Progenitor cell of endocrine pancreas (in vitro differentiated cells): Measurements from ENCODE around the gene SHISA5. TPM values are rescaled to one million over a fixed set of nuclear protein-coding genes. Genes with fewer than 3 reads are reported as not detected.

Experiments
- DNase-seq: peaks from one replicate; pipeline ENCODE4 v3.0.0; 2021; ENCODE audit warnings: low spot score; ENCODE audit not compliant: unreplicated experiment
- H3K27ac Mint-ChIP-seq: 2 replicates; pipeline ENCODE4 v1.8.0; 2021; ENCODE audit warnings: mild to moderate bottlenecking, moderate library complexity, mixed read lengths
- H3K27me3 Mint-ChIP-seq: 2 replicates; pipeline ENCODE4 v1.8.0; 2021; ENCODE audit warnings: mixed read lengths
- H3K36me3 Mint-ChIP-seq: 2 replicates; pipeline ENCODE4 v1.8.0; 2022; ENCODE audit warnings: mixed read lengths; ENCODE audit not compliant: insufficient read depth
- H3K4me1 Mint-ChIP-seq: 2 replicates; pipeline ENCODE4 v1.8.0; 2021; ENCODE audit warnings: low read depth, mixed read lengths
- H3K4me3 Mint-ChIP-seq: 2 replicates; pipeline ENCODE4 v1.8.0; 2021; ENCODE audit warnings: low read depth, mild to moderate bottlenecking, moderate library complexity, mixed read lengths
- H3K9me3 Mint-ChIP-seq: 2 replicates; pipeline ENCODE4 v1.8.0; 2021; ENCODE audit warnings: low read depth, mixed read lengths
- total RNA-seq: library from RNA; stranded (reverse); gene quantifications from 2 replicates; pipeline ENCODE4 v1.2.1, GENCODE V29; 2021
- TF ChIP-seq, protein P1 (sequence below): fragments of 200-600 bp; sonication (generic); IDR thresholded peaks from one replicate; pipeline ENCODE4 v1.5.0; 2021; ENCODE audit warnings: antibody characterized with exemption, mild to moderate bottlenecking; ENCODE audit not compliant: unreplicated experiment

The SHISA5 gene
- total RNA-seq, 1 donor from 2014 or later, result 162 TPM

DNA sequence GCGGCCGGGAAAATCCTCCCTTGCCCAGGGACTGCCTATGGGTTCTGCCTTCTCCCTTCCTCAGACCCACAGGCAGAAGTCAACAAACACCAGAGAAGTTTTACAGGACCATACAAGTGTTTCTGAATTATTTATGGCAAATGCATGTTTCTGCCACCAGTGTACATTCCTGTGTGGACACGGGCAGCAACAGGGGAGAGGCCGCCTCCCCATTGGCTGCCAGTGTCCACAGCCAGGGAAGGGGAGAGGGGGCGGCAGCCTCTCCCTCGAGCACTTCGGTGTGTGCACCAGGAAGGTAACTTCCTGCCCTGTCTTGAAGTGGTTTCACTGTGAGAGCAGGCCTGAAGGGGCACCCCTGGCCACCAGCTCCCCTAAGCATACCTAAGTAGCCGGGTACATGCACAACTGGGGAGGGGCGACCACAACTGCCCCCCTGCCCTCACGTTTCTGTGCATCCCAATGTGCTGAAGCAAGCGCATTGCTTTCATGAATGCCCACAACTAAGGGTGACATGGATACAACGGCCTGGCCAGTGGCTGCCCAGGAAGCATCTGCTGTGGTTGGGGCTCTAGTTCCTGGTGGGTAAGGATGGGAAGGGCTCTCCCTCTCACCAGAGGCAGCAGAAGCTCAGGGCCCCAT is 14.8 kb upstream of the SHISA5 start:
- H3K4me1 Mint-ChIP-seq, result no peaks in the 10 kb centered on the region
- H3K27ac Mint-ChIP-seq, result no peak overlapping the region
- no peaks in the 10 kb centered on the region for H3K9me3 Mint-ChIP-seq
- no peak overlapping the region for H3K4me3 Mint-ChIP-seq
- no peaks in the 10 kb centered on the region for H3K27me3 Mint-ChIP-seq
- H3K36me3 Mint-ChIP-seq, result peaks cover 4% of the 10 kb centered on the region
- DNase-seq, result no peak
- TF ChIP-seq, protein P1, sequence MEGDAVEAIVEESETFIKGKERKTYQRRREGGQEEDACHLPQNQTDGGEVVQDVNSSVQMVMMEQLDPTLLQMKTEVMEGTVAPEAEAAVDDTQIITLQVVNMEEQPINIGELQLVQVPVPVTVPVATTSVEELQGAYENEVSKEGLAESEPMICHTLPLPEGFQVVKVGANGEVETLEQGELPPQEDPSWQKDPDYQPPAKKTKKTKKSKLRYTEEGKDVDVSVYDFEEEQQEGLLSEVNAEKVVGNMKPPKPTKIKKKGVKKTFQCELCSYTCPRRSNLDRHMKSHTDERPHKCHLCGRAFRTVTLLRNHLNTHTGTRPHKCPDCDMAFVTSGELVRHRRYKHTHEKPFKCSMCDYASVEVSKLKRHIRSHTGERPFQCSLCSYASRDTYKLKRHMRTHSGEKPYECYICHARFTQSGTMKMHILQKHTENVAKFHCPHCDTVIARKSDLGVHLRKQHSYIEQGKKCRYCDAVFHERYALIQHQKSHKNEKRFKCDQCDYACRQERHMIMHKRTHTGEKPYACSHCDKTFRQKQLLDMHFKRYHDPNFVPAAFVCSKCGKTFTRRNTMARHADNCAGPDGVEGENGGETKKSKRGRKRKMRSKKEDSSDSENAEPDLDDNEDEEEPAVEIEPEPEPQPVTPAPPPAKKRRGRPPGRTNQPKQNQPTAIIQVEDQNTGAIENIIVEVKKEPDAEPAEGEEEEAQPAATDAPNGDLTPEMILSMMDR, result no peak

DNA sequence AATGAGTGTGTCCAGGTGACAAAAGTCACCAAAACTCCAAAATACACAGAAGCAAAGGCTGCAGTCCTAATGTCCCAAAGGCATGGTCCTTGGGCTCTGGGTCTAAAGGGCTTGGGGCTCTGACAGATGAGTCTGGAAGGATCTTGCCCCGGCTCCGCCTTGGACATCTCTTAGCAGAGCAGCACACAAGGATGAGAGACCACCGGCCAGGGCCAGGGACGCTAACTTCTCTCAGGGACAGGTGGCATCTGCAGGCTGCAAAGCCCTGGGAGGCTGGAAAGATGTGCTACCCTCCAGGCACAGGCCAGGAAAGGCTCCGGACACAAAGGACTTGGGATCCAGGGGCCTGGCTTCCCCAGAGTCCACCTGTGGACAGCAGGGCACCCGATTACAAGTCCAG is 14.1 kb upstream of the SHISA5 start:
- H3K4me1 Mint-ChIP-seq, result no peaks in the 10 kb centered on the region
- H3K36me3 Mint-ChIP-seq, result peaks cover 4% of the 10 kb centered on the region
- no peak overlapping the region for H3K4me3 Mint-ChIP-seq
- H3K27me3 Mint-ChIP-seq, result no peaks in the 10 kb centered on the region
- H3K27ac Mint-ChIP-seq, result no peak overlapping the region
- TF ChIP-seq, protein P1, result no peak
- H3K9me3 Mint-ChIP-seq, result no peaks in the 10 kb centered on the region
- no peak for DNase-seq

DNA sequence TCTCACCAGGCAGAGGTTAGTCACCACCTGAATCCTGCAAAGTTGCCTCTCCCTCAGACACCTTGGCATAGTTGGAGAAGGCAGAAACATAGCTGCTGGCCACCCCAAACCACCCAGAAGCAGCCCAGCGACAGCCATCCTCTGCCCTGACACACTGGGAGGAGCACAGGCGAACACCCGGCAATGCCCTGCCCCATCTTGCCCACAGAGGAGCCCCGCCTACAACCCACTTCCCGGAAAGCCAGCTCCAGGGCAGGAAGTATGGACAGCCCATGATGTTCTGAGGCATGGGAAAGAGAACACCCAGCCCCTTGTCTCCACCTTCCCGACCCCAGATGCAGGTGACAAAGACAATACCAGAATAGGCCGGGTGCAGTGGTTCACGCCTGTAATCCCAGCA is 12.6 kb upstream of the SHISA5 start:
- Mint-ChIP-seq H3K4me1 (no peaks in the 10 kb centered on the region), H3K27ac (no peak overlapping the region), H3K9me3 (no peaks in the 10 kb centered on the region), H3K36me3 (peaks cover 1% of the 10 kb centered on the region), H3K4me3 (no peak overlapping the region), H3K27me3 (no peaks in the 10 kb centered on the region)
- DNase-seq, result no peak
- TF ChIP-seq, protein P1, result no peak

DNA sequence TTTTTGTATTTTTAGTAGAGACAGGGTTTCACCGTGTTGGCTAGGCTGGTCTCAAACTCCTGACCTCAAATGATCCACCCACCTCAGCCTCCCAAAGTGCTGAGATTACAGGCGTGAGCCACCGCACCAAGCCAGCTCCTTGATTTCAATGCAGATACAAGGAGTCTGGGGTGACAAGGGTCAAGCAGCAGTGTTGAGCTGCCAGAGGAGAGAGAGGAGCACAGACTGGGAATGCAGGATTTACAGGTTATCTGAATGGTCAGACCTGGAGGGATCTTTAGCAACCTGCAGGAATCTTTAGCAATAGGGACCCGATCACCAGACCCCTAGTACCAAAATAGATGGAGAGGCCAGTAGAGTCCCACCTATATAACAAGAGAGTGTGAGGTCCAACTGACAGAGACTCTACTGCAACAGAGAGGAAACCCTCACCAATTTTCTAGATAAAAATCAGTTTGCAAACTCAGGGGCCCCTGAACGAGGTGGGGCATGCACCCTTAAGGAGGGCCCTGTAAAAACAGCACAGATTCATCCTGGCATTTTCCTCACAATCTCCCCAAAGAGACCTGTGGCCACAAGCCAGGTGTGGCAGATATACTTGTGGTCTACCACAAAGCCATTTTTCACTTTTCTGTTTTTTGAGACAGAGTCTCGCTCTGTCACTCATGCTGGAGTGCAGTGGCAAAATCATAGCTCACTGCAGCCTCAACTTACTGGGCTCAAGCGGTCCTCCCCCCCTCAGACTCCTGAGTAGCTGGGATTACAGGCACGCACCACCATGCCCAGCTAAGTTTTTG is 10.7 kb upstream of the SHISA5 start:
- Mint-ChIP-seq H3K4me1 (no peaks in the 10 kb centered on the region), H3K4me3 (no peak overlapping the region), H3K27ac (no peak overlapping the region), H3K9me3 (no peaks in the 10 kb centered on the region), H3K36me3 (peaks cover 1% of the 10 kb centered on the region), H3K27me3 (no peaks in the 10 kb centered on the region)
- DNase-seq, result no peak
- TF ChIP-seq, protein P1, result no peak

DNA sequence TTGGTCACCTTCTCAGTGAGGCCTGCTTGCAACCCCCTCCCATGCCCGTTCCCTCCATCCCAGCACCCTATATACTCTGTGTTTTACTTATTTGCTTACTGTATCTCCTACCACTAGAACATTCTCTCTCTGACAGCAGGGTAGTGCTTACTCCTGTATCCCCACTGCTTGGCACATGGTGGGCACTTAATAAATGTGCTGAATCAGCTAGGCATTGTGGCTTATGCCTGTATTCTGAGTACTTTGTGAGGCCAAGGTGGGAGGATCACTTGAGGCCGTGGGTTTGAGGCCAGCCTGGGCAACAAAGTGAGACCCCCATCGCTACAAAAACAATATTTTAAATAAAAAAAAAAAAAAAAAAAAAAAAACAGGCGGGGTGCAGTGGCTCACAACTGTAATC is 7.6 kb upstream of the SHISA5 start:
- no peak overlapping the region for H3K27ac Mint-ChIP-seq
- no peak for DNase-seq
- H3K27me3 Mint-ChIP-seq, result no peaks in the 10 kb centered on the region
- TF ChIP-seq, protein P1, result no peak
- H3K9me3 Mint-ChIP-seq, result no peaks in the 10 kb centered on the region
- H3K4me3 Mint-ChIP-seq, result no peak overlapping the region
- no peaks in the 10 kb centered on the region for H3K36me3 Mint-ChIP-seq
- H3K4me1 Mint-ChIP-seq, result peaks cover 10% of the 10 kb centered on the region
